Ovary (tissue), 9 donors: Measurements from ENCODE around the gene GNA12. TPM values are rescaled to one million over a fixed set of nuclear protein-coding genes. Genes with fewer than 3 reads are reported as not detected.
A peak's percentile ranks its signal among the peaks of the same experiment; 100 is the strongest.
"Not testable (repeated sequence)": the region's sequence is repeated elsewhere in the genome, so short reads cannot be mapped to it uniquely, and the experiment has no call there.

Source experiments
- DNase-seq, 5 donors: peaks; one replicate each; pipeline ENCODE4 v3.0.0-alpha.2; 2019 to 2020
- H3K27ac ChIP-seq, 2 donors: fragments of 200-600 bp; one replicate each; pipeline versions ENCODE4 v1.5.1 to v1.8.0; 2019 to 2022
- H3K27me3 ChIP-seq: fragments of 200-600 bp; one replicate; pipeline ENCODE4 v1.8.0; 2022
- H3K36me3 ChIP-seq: fragments of 200-600 bp; sonication (generic); one replicate; pipeline ENCODE4 v1.5.1; 2019
- H3K4me1 ChIP-seq: one replicate; pipeline ENCODE4 v1.8.1; 2013; ENCODE audit warnings: mild to moderate bottlenecking, moderate library complexity; ENCODE audit not compliant: insufficient read depth
- H3K4me3 ChIP-seq: fragments of 200-600 bp; sonication (generic); one replicate; pipeline ENCODE4 v1.5.1; 2017
- H3K9me3 ChIP-seq, 2 donors: fragments of 200-600 bp in 1 of 2; sonication (generic) in 1 of 2; one replicate each; pipeline versions ENCODE4 v1.5.1 to v1.8.1; 2013 to 2019; ENCODE audit warnings: mild to moderate bottlenecking in 1 of 2, moderate library complexity in 1 of 2
- CTCF ChIP-seq, 3 donors: fragments of 450-650 bp in 2 of 3; fragments of 200-600 bp in 1 of 3; IDR thresholded peaks; one replicate each; pipeline versions ENCODE4 v1.5.1 to v1.8.0; 2016 to 2022; ENCODE audit warnings: antibody characterized with exemption in 3 of 3, mild to moderate bottlenecking in 1 of 3
- EP300 ChIP-seq: sonication (generic); formaldehyde crosslinking; IDR thresholded peaks from one replicate; pipeline ENCODE4 v1.6.1; 2017; ENCODE audit warnings: antibody characterized with exemption
- POLR2A ChIP-seq: fragments of 450-650 bp; IDR thresholded peaks from one replicate; pipeline ENCODE4 v1.6.1; 2017; ENCODE audit warnings: antibody characterized with exemption, mild to moderate bottlenecking, moderate library complexity
- WGBS, 3 donors: extraction: QIAGEN DNeasy Blood & Tissue Kit in 1 of 3; methylation state at CpG; one replicate each; pipeline versions ENCODE4 v1.1.5 to v1.1.7; 2013 to 2017; 5-methylcytosine and 5-hydroxymethylcytosine counted together
- intact Hi-C, 4 donors: fragments of 100-400 bp; cut with DNase I; formaldehyde crosslinking; loops; one replicate each; pipeline versions ENCODE4 v1.11.0 to v1.15.1; 2022 to 2023
- polyA plus RNA-seq, 2 donors: library from polyadenylated mRNA; stranded (reverse); fragments of 200-250 nt in 1 of 2; fragments of 350-450 nt in 1 of 2; fragmentation: Illumina TruSeq in 1 of 2; extraction: RNeasy Lipid Tissue Mini Kit (QIAGEN cat#74804) in 1 of 2; gene quantifications; one replicate each; pipeline ENCODE4 v1.2.3, GENCODE V29; 2013 to 2014
- total RNA-seq, 7 donors: library from RNA; depleted of rRNA in 2 of 7; stranded (reverse); fragments of >200 nt in 2 of 7; fragmentation: NEBNext Ultra II Directional in 3 of 7; extraction: Animal tissue kit (Norgen Biotek cat#: 25700) in 3 of 7; gene quantifications; one replicate each; pipeline versions ENCODE4 v1.1.0 to v1.2.4, GENCODE V29; 2016 to 2023
- donor health status: DM: no; HTN: no; CAD: no; lungs with moderate emphysema.
- donor health status: DM: no; HTN: no; CAD: no.
- donor health status: Bipolar disorder and iron deficiency.
- donor health status: DM: yes; HTN: yes; CAD: no.
- donor health status: DM: no; HTN: no; CAD: no.
- donor health status: DM: yes; HTN: yes; CAD: no.

GNA12 gene
- total and polyA plus RNA-seq, 9 donors, result 13.4 to 94.4 (median 65.5) TPM

GRCh38 chr7:2681929-2682799, 161.9 kb downstream of the GNA12 start:
- DNase-seq, result no peak
- Histone ChIP-seq H3K4me3 (no peak overlapping the region), H3K4me1 (no peaks in the 10 kb centered on the region), H3K27me3 (no peaks in the 10 kb centered on the region), H3K27ac (no peak overlapping the region), H3K9me3 (no peaks in the 10 kb centered on the region), H3K36me3 (no peaks in the 10 kb centered on the region)
- 88 to 93% (median 89%) methylated on average over 21 to 27 of the region's 27 CpGs for WGBS, 3 donors
- no peak for TF ChIP-seq CTCF (IDR thresholded peaks at IDR 0.05)
- TF ChIP-seq EP300, result no peak
- intact Hi-C loops, result loop anchor here in 2 of 4 donors (5.0 to 10.0 kb wide), 2 partner anchors 115 to 227 kb away; no protein-coding TSS in a partner anchor

GRCh38 chr7:2680792-2681490, 163.2 kb downstream of the GNA12 start:
- TF ChIP-seq CTCF (IDR thresholded peaks at IDR 0.05), result peak; percentile 47 to 61 (median 57)
- no peak for TF ChIP-seq EP300
- DNase-seq, result peak; percentile 62 to 83 (median 80)
- no peaks in the 10 kb centered on the region for H3K4me1 ChIP-seq
- 33 to 43% (median 40%) methylated on average over 27 of the region's 27 CpGs for WGBS, 3 donors
- no peak overlapping the region for H3K27ac ChIP-seq
- no peaks in the 10 kb centered on the region for H3K9me3 ChIP-seq
- no peak overlapping the region for H3K4me3 ChIP-seq
- no peaks in the 10 kb centered on the region for H3K27me3 ChIP-seq
- intact Hi-C loops, result loop anchor here in 2 of 4 donors (5.0 to 10.0 kb wide), 2 partner anchors 114 to 226 kb away; no protein-coding TSS in a partner anchor
- H3K36me3 ChIP-seq, result no peaks in the 10 kb centered on the region

GRCh38 chr7:2680256-2680655, 163.9 kb downstream of the GNA12 start:
- Histone ChIP-seq H3K27ac (no peak overlapping the region), H3K4me3 (no peak overlapping the region), H3K4me1 (no peaks in the 10 kb centered on the region), H3K36me3 (no peaks in the 10 kb centered on the region), H3K27me3 (no peaks in the 10 kb centered on the region), H3K9me3 (no peaks in the 10 kb centered on the region)
- intact Hi-C loops, result loop anchor here in 2 of 4 donors (5.0 to 10.0 kb wide), 2 partner anchors 113 to 225 kb away; no protein-coding TSS in a partner anchor
- TF ChIP-seq CTCF (IDR thresholded peaks at IDR 0.05) (no peak), POLR2A (no peak), EP300 (no peak)
- 78 to 86% (median 84%) methylated on average over 11 to 13 of the region's 13 CpGs for WGBS, 3 donors
- DNase-seq, result no peak

- H3K4me3 ChIP-seq, H3K4me1 ChIP-seq, H3K27me3 ChIP-seq, H3K36me3 ChIP-seq, DNase-seq, H3K9me3 ChIP-seq, H3K27ac ChIP-seq: not testable (repeated sequence)
- WGBS, 3 donors, result 40 to 61% (median 47%) methylated on average over 63 to 64 of the region's 64 CpGs
- intact Hi-C loops, result loop anchor here in 2 of 4 donors (5.0 to 10.0 kb wide), 2 partner anchors 112 to 225 kb away; no protein-coding TSS in a partner anchor
These were observed 164.7 kb downstream of the GNA12 start for GRCh38 chr7:2679135-2680127.

GRCh38 chr7:2678454-2678853, 165.7 kb downstream of the GNA12 start:
- H3K4me3 ChIP-seq, DNase-seq, H3K36me3 ChIP-seq, intact Hi-C loops, H3K4me1 ChIP-seq, H3K9me3 ChIP-seq, H3K27ac ChIP-seq, H3K27me3 ChIP-seq: not testable (repeated sequence)
- WGBS, 3 donors, result 84 to 89% (median 84%) methylated on average over 15 of the region's 15 CpGs
